Mesenchymal stem cell (in vitro differentiated cells and primary cell): ENCODE data around the gene SIDT2. TPM values are rescaled to one million over a fixed set of nuclear protein-coding genes. Genes with fewer than 3 reads are reported as not detected.
"Not testable (repeated sequence)": the region's sequence is repeated elsewhere in the genome, so short reads cannot be mapped to it uniquely, and the experiment has no call there.

Experiments
- DNase-seq: peaks from one replicate; pipeline ENCODE4 v3.0.0-alpha.2; 2013
- H2AFZ ChIP-seq: one replicate; pipeline ENCODE4 v1.6.1; 2013; ENCODE audit warnings: low read depth, mild to moderate bottlenecking, control low read depth, inconsistent platforms, low read length, moderate library complexity
- H2AK5ac ChIP-seq: 2 replicates; pipeline ENCODE4 v1.6.1; 2013; ENCODE audit warnings: low read length, moderate library complexity, mild to moderate bottlenecking, inconsistent platforms; ENCODE audit not compliant: severe bottlenecking
- H2BK120ac ChIP-seq: one replicate; pipeline ENCODE4 v1.6.1; 2013; ENCODE audit warnings: low read depth, mild to moderate bottlenecking, inconsistent platforms, low read length, moderate library complexity
- H2BK12ac ChIP-seq, 2 experiments: one replicate each; pipeline ENCODE4 v1.6.1; 2013; ENCODE audit warnings: inconsistent platforms in 2 of 2, low read length in 2 of 2, mild to moderate bottlenecking in 2 of 2, moderate library complexity in 2 of 2, control low read depth in 1 of 2
- H2BK15ac ChIP-seq: one replicate; pipeline ENCODE4 v1.6.1; 2013; ENCODE audit warnings: mild to moderate bottlenecking, low read depth, inconsistent platforms; ENCODE audit not compliant: poor library complexity, severe bottlenecking
- H2BK5ac ChIP-seq: 2 replicates; pipeline ENCODE4 v1.6.1; 2013; ENCODE audit warnings: low read depth, mild to moderate bottlenecking, low read length, control low read depth, inconsistent platforms; ENCODE audit not compliant: poor library complexity, severe bottlenecking
- H3K14ac ChIP-seq, 2 experiments: one replicate each; pipeline ENCODE4 v1.6.1; 2013; ENCODE audit warnings: inconsistent platforms in 2 of 2, low read length in 2 of 2, control low read depth in 1 of 2, mild to moderate bottlenecking in 1 of 2, moderate library complexity in 1 of 2
- H3K18ac ChIP-seq, 2 experiments: one replicate each; pipeline ENCODE4 v1.6.1; 2013; ENCODE audit warnings: inconsistent platforms in 2 of 2, low read length in 2 of 2, control low read depth in 1 of 2, low read depth in 1 of 2, mild to moderate bottlenecking in 1 of 2
- H3K23ac ChIP-seq, 2 experiments: one replicate each; pipeline ENCODE4 v1.6.1; 2013; ENCODE audit warnings: inconsistent platforms in 2 of 2, low read length in 2 of 2, mild to moderate bottlenecking in 2 of 2, moderate library complexity in 2 of 2, control low read depth in 1 of 2
- H3K27ac ChIP-seq: 2 replicates; pipeline ENCODE4 v1.5.1; 2013; ENCODE audit warnings: mild to moderate bottlenecking, moderate library complexity, low read length, control low read depth, inconsistent platforms; ENCODE audit not compliant: poor library complexity, severe bottlenecking
- H3K27me3 ChIP-seq, 2 experiments: 2 replicates each; pipeline versions ENCODE4 v1.6.1 to v1.7.0; 2013; ENCODE audit warnings: low read length in 2 of 2, mild to moderate bottlenecking in 2 of 2, moderate library complexity in 2 of 2, control low read depth in 1 of 2, inconsistent platforms in 1 of 2; ENCODE audit not compliant: control insufficient read depth in 1 of 2, insufficient read depth in 1 of 2
- H3K36me3 ChIP-seq, 2 experiments: 2 replicates each; pipeline versions ENCODE4 v1.6.1 to v1.7.0; 2013; ENCODE audit warnings: low read length in 2 of 2, control low read depth in 1 of 2, inconsistent platforms in 1 of 2, low read depth in 1 of 2, mild to moderate bottlenecking in 1 of 2; ENCODE audit not compliant: insufficient read depth in 2 of 2, control insufficient read depth in 1 of 2
- H3K4ac ChIP-seq, 2 experiments: one replicate each; pipeline ENCODE4 v1.6.1; 2013; ENCODE audit warnings: inconsistent platforms in 2 of 2, low read length in 2 of 2, mild to moderate bottlenecking in 2 of 2, moderate library complexity in 2 of 2, control low read depth in 1 of 2, low read depth in 1 of 2
- H3K4me1 ChIP-seq: 2 replicates; pipeline ENCODE4 v1.6.1; 2013; ENCODE audit warnings: low read depth, low read length, control low read depth; ENCODE audit not compliant: control insufficient read depth, insufficient read depth
- H3K4me2 ChIP-seq: 2 replicates; pipeline ENCODE4 v1.6.1; 2013; ENCODE audit warnings: low read length, mild to moderate bottlenecking, inconsistent platforms; ENCODE audit not compliant: poor library complexity, severe bottlenecking
- H3K4me3 ChIP-seq, 2 experiments: 2 replicates each; pipeline versions ENCODE4 v1.5.1 to v1.7.0; 2013; ENCODE audit warnings: low read length in 2 of 2, mild to moderate bottlenecking in 2 of 2, control low read depth in 1 of 2, low read depth in 1 of 2; ENCODE audit not compliant: insufficient read depth in 1 of 2
- H3K79me1 ChIP-seq: replicated peaks from 2 replicates; pipeline ENCODE4 v1.6.1; 2013; ENCODE audit warnings: mild to moderate bottlenecking, control low read depth, low read length, inconsistent platforms; ENCODE audit not compliant: poor library complexity, severe bottlenecking
- H3K9ac ChIP-seq: 2 replicates; pipeline ENCODE4 v1.7.0; 2013; ENCODE audit warnings: mild to moderate bottlenecking, low read length, moderate library complexity
- H3K9me3 ChIP-seq: 2 replicates; pipeline ENCODE4 v1.7.0; 2013; ENCODE audit warnings: mild to moderate bottlenecking, low read length; ENCODE audit not compliant: control insufficient read depth
- H4K8ac ChIP-seq: one replicate; pipeline ENCODE4 v1.6.1; 2013; ENCODE audit warnings: inconsistent platforms, mild to moderate bottlenecking, low read length, moderate library complexity
- H4K91ac ChIP-seq: one replicate; pipeline ENCODE4 v1.6.1; 2013; ENCODE audit warnings: mild to moderate bottlenecking, low read length, inconsistent platforms
- WGBS: methylation state at CpG from one replicate; pipeline ENCODE4 v1.1.7; 2013; ENCODE audit warnings: mixed read lengths; 5-methylcytosine and 5-hydroxymethylcytosine counted together
- polyA plus RNA-seq, 2 experiments: library from polyadenylated mRNA; stranded (reverse); fragments of 200-250 nt; gene quantifications; one replicate each; pipeline ENCODE4 v1.2.3, GENCODE V29; 2013

Gene SIDT2
- polyA plus RNA-seq (2013, experiment 1 of 2) = 32.2 TPM
- 32.8 TPM for polyA plus RNA-seq (2013, experiment 2 of 2)

GRCh38 chr11:117178210-117179034, at the start of gene SIDT2:
Gene SIDT2 (plus strand): TSS chr11:117178743. CDS start chr11:117179264, 521 bp downstream.
- peak within 1 kb of the TSS in 1 of 2 experiments; percentile 84 for H3K4ac ChIP-seq
- H3K36me3 ChIP-seq = peaks cover 20 to 26% of the 10 kb centered on the region in 2 experiments
- H3K4me2 ChIP-seq = peak within 1 kb of the TSS; percentile 81
- peak within 1 kb of the TSS; percentile 92 for H3K9ac ChIP-seq
- H3K18ac ChIP-seq = peak within 1 kb of the TSS; percentile 64 to 88
- no peak within 1 kb of the TSS for H2AK5ac ChIP-seq
- peak within 1 kb of the TSS; percentile 55 for H3K27ac ChIP-seq
- H4K91ac ChIP-seq = peak within 1 kb of the TSS; percentile 70
- H4K8ac ChIP-seq = peak within 1 kb of the TSS; percentile 70
- 3% methylated on average over 39 of the region's 51 CpGs for WGBS
- H3K23ac ChIP-seq = peak within 1 kb of the TSS in 1 of 2 experiments; percentile 87
- H2AFZ ChIP-seq = peak within 1 kb of the TSS; percentile 84
- peak within 1 kb of the TSS; percentile 83 for H2BK15ac ChIP-seq
- peak; percentile 95 for DNase-seq
- H3K27me3 ChIP-seq = no peaks in the 10 kb centered on the region
- H3K4me1 ChIP-seq = peaks cover 20% of the 10 kb centered on the region
- peak within 1 kb of the TSS; percentile 79 to 94 for H3K4me3 ChIP-seq
- peak within 1 kb of the TSS; percentile 10 for H2BK5ac ChIP-seq
- H2BK120ac ChIP-seq = no peak within 1 kb of the TSS
- H3K9me3 ChIP-seq = no peaks in the 10 kb centered on the region
- H3K79me1 ChIP-seq = peaks cover 14% of the 10 kb centered on the region
- H2BK12ac ChIP-seq = peak within 1 kb of the TSS in 1 of 2 experiments; percentile 68
- H3K14ac ChIP-seq = peak within 1 kb of the TSS in 1 of 2 experiments; percentile 96

- not testable (repeated sequence) for H3K4me3 ChIP-seq, DNase-seq, H3K9me3 ChIP-seq, H2BK12ac ChIP-seq, H2BK5ac ChIP-seq, H3K9ac ChIP-seq, H2AK5ac ChIP-seq, H2BK120ac ChIP-seq, H3K14ac ChIP-seq, H3K27ac ChIP-seq, H4K8ac ChIP-seq, H3K4me2 ChIP-seq, H3K36me3 ChIP-seq, H3K4me1 ChIP-seq, H3K18ac ChIP-seq, H3K23ac ChIP-seq, H3K4ac ChIP-seq, H2AFZ ChIP-seq, H2BK15ac ChIP-seq, H4K91ac ChIP-seq, H3K79me1 ChIP-seq
- peaks cover 11 to 24% of the 10 kb centered on the region in 2 experiments for H3K27me3 ChIP-seq
- 94% methylated on average over 5 of the region's 7 CpGs for WGBS
Measured at GRCh38 chr11:117130396-117130795, 48.1 kb upstream of the SIDT2 start.

- H3K9ac ChIP-seq = no peak overlapping the region
- 98% methylated on average over 7 of the region's 7 CpGs for WGBS
Measured at GRCh38 chr11:117130879-117131278, 47.7 kb upstream of the SIDT2 start.

GRCh38 chr11:117134431-117134830, 44.1 kb upstream of the SIDT2 start:
- H2BK15ac ChIP-seq = no peak overlapping the region
- no peaks in the 10 kb centered on the region for H3K36me3 ChIP-seq
- H2AFZ ChIP-seq = no peak overlapping the region
- no peak overlapping the region for H4K8ac ChIP-seq
- no peaks in the 10 kb centered on the region for H3K4me1 ChIP-seq
- H2BK12ac ChIP-seq = no peak overlapping the region
- no peak overlapping the region for H3K18ac ChIP-seq
- no peak overlapping the region for H2BK120ac ChIP-seq
- H3K4me3 ChIP-seq = no peak overlapping the region
- H3K9me3 ChIP-seq = no peaks in the 10 kb centered on the region
- no peak overlapping the region for H3K9ac ChIP-seq
- H3K27me3 ChIP-seq = peaks cover 0 to 3% of the 10 kb centered on the region in 2 experiments
- no peak overlapping the region for H3K4me2 ChIP-seq
- no peak overlapping the region for H3K27ac ChIP-seq
- no peaks in the 10 kb centered on the region for H3K79me1 ChIP-seq
- no peak overlapping the region for H3K4ac ChIP-seq
- no peak overlapping the region for H3K14ac ChIP-seq
- H4K91ac ChIP-seq = no peak overlapping the region
- H2AK5ac ChIP-seq = no peak overlapping the region
- no CpG with 5 or more reads among the region's 3 CpGs for WGBS
- no peak overlapping the region for H2BK5ac ChIP-seq
- DNase-seq = no peak
- H3K23ac ChIP-seq = no peak overlapping the region

More at GRCh38 chr11:117130879-117131278, 47.7 kb upstream of the SIDT2 start:
- no peak overlapping the region for H3K14ac ChIP-seq
- peaks cover 11 to 24% of the 10 kb centered on the region in 2 experiments for H3K27me3 ChIP-seq
- H2AFZ ChIP-seq = no peak overlapping the region
- no peaks in the 10 kb centered on the region for H3K79me1 ChIP-seq
- H2BK5ac ChIP-seq = no peak overlapping the region
- no peaks in the 10 kb centered on the region for H3K36me3 ChIP-seq
- no peak overlapping the region for H3K18ac ChIP-seq
- no peak overlapping the region for H4K8ac ChIP-seq
- H3K4me2 ChIP-seq = no peak overlapping the region
- H3K4me1 ChIP-seq = no peaks in the 10 kb centered on the region
- no peak overlapping the region for H2BK120ac ChIP-seq
- no peaks in the 10 kb centered on the region for H3K9me3 ChIP-seq
- H3K27ac ChIP-seq = no peak overlapping the region
- no peak overlapping the region for H2BK12ac ChIP-seq
- no peak overlapping the region for H3K23ac ChIP-seq
- no peak for DNase-seq
- H4K91ac ChIP-seq = no peak overlapping the region
- H2BK15ac ChIP-seq = no peak overlapping the region
- no peak overlapping the region for H3K4me3 ChIP-seq
- H2AK5ac ChIP-seq = no peak overlapping the region
- H3K4ac ChIP-seq = no peak overlapping the region
